Liver (tissue), 9 donors: Measurements from ENCODE around the gene CD19. TPM values are rescaled to one million over a fixed set of nuclear protein-coding genes. Genes with fewer than 3 reads are reported as not detected.

Experiments used
- DNase-seq: peaks from one replicate; pipeline ENCODE4 v3.0.0-alpha.2; 2017; ENCODE audit warnings: low spot score
- H3K27ac ChIP-seq, 2 donors: one replicate each; pipeline ENCODE4 v1.7.0; 2013; ENCODE audit warnings: inconsistent platforms in 2 of 2, low read length in 2 of 2, control low read depth in 1 of 2, low read depth in 1 of 2, mild to moderate bottlenecking in 1 of 2
- H3K27me3 ChIP-seq, 4 donors: one replicate each; pipeline versions ENCODE4 v1.6.1 to v1.7.0; 2013; ENCODE audit warnings: low read length in 3 of 4, inconsistent platforms in 1 of 4, mild to moderate bottlenecking in 1 of 4, moderate library complexity in 1 of 4; ENCODE audit not compliant: control insufficient read depth in 4 of 4, insufficient read depth in 4 of 4
- H3K36me3 ChIP-seq, 4 donors: one replicate each; pipeline versions ENCODE4 v1.6.1 to v1.7.0; 2013; ENCODE audit warnings: low read length in 3 of 4, mild to moderate bottlenecking in 3 of 4, low read depth in 1 of 4, moderate library complexity in 1 of 4; ENCODE audit not compliant: control insufficient read depth in 4 of 4, insufficient read depth in 3 of 4
- H3K4me1 ChIP-seq, 4 donors: one replicate each; pipeline versions ENCODE4 v1.6.1 to v1.7.0; 2013; ENCODE audit warnings: low read length in 3 of 4, mild to moderate bottlenecking in 3 of 4, moderate library complexity in 1 of 4; ENCODE audit not compliant: control insufficient read depth in 4 of 4, insufficient read depth in 4 of 4
- H3K4me3 ChIP-seq, 3 donors: one replicate each; pipeline versions ENCODE4 v1.6.1 to v1.7.0; 2013; ENCODE audit warnings: low read length in 3 of 3, control low read depth in 1 of 3, low read depth in 1 of 3, mild to moderate bottlenecking in 1 of 3
- H3K9ac ChIP-seq, 2 donors: one replicate each; pipeline ENCODE4 v1.7.0; 2013; ENCODE audit warnings: low read length in 2 of 2, mild to moderate bottlenecking in 2 of 2, moderate library complexity in 2 of 2, control low read depth in 1 of 2, low read depth in 1 of 2
- H3K9me3 ChIP-seq, 4 donors: one replicate each; pipeline versions ENCODE4 v1.6.1 to v1.7.0; 2013; ENCODE audit warnings: low read length in 3 of 4; ENCODE audit not compliant: control insufficient read depth in 4 of 4
- ATF3 ChIP-seq: IDR thresholded peaks from 2 replicates; pipeline ENCODE4 v1.6.1; 2016; ENCODE audit warnings: antibody characterized with exemption
- EGR1 ChIP-seq, 2 donors: IDR thresholded peaks; 2 replicates each; pipeline ENCODE4 v1.6.1; 2016 to 2018; ENCODE audit warnings: antibody characterized with exemption in 2 of 2, low read depth in 2 of 2
- FOXA1 ChIP-seq: IDR thresholded peaks from 2 replicates; pipeline ENCODE4 v1.6.1; 2016; ENCODE audit warnings: antibody characterized with exemption
- GABPA ChIP-seq, 2 donors: IDR thresholded peaks in 1 of 2; conservative IDR thresholded peaks in 1 of 2; 2 replicates each; pipeline ENCODE4 v1.6.1; 2016; ENCODE audit warnings: antibody characterized with exemption in 2 of 2, mild to moderate bottlenecking in 1 of 2, moderate library complexity in 1 of 2
- HNF4A ChIP-seq, 2 donors: conservative IDR thresholded peaks; 2 replicates each; pipeline ENCODE4 v1.6.1; 2016; ENCODE audit warnings: antibody characterized with exemption in 2 of 2, mild to moderate bottlenecking in 2 of 2
- NR2F2 ChIP-seq: IDR thresholded peaks from 2 replicates; pipeline ENCODE4 v1.6.1; 2016; ENCODE audit warnings: antibody characterized with exemption
- RAD21 ChIP-seq, 2 donors: IDR thresholded peaks; 2 replicates each; pipeline ENCODE4 v1.6.1; 2016; ENCODE audit warnings: antibody characterized with exemption in 2 of 2, mild to moderate bottlenecking in 2 of 2
- REST ChIP-seq: IDR thresholded peaks from 2 replicates; pipeline ENCODE4 v1.6.1; 2016; ENCODE audit warnings: antibody characterized with exemption, mild to moderate bottlenecking
- RXRA ChIP-seq, 2 donors: IDR thresholded peaks; 2 replicates each; pipeline ENCODE4 v1.6.1; 2017 to 2018; ENCODE audit warnings: antibody characterized with exemption in 2 of 2, mild to moderate bottlenecking in 1 of 2
- YY1 ChIP-seq: IDR thresholded peaks from 2 replicates; pipeline ENCODE4 v1.6.1; 2016; ENCODE audit warnings: antibody characterized with exemption, mild to moderate bottlenecking
- WGBS: extraction: QIAGEN DNeasy Blood & Tissue Kit; methylation state at CpG from one replicate; pipeline ENCODE4 v1.1.7; 2013; 5-methylcytosine and 5-hydroxymethylcytosine counted together
- polyA plus RNA-seq, 2 donors: library from polyadenylated mRNA; stranded (reverse) in 1 of 2; unstranded in 1 of 2; fragments of 200-250 nt in 1 of 2; fragments of >200 nt in 1 of 2; fragmentation: Nextera tagmentation in 1 of 2; extraction: Ambion mirVana in 1 of 2; gene quantifications; one replicate each; pipeline versions ENCODE4 v1.2.1 to v1.2.3, GENCODE V29; 2013 to 2015
- total RNA-seq, 2 donors: library from RNA; depleted of rRNA; stranded (reverse); fragments of >200 nt; gene quantifications; one replicate each; pipeline ENCODE4 v1.2.3, GENCODE V29; 2014
- donor health status: healthy.
- donor health status: healthy.
- donor health status: healthy.
- donor health status: healthy.
- donor health status: healthy.

The CD19 gene
- total and polyA plus RNA-seq, 4 donors = 0.08 to 1.2 (median 0.49) TPM

DNA sequence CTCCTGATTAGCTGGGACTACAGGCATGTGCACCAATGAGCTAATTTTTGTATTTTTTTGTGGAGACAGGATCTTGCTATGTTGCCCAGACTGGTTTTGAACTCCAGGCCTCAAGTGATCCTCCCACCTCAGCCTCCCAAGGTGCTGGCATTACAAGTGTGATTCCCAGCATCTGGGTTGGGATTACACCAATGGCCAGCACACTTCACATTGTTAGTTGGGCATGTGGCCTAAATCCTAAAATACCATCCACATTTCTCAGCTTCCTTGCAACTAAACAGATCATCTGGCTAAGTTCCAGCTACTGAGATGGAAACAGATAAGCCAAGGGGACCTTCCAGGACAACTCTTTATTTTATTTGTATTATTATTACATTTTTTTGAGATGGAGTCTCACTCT lies 16.6 kb upstream of the CD19 start (continued):
- no peak for TF ChIP-seq REST

GRCh38 chr16:28917095-28917494 lies 14.7 kb upstream of the CD19 start:
- no peak overlapping the region for H3K27ac ChIP-seq
- 95% methylated on average over 7 of the region's 7 CpGs for WGBS
- H3K9ac ChIP-seq = no peak overlapping the region
- DNase-seq = no peak
- H3K27me3 ChIP-seq = no peaks in the 10 kb centered on the region
- H3K4me1 ChIP-seq = no peaks in the 10 kb centered on the region
- TF ChIP-seq EGR1 (IDR thresholded peaks at IDR 0.05; ENCODE audit: low read depth in 2 of 2) = no peak
- no peak for TF ChIP-seq YY1
- TF ChIP-seq GABPA (IDR thresholded peaks at IDR 0.05 in 1 of 2, conservative IDR thresholded peaks at IDR 0.05 in 1 of 2) = no peak
- peaks cover 4 to 21% (median 7%) of the 10 kb centered on the region in 4 donors for H3K36me3 ChIP-seq
- H3K9me3 ChIP-seq = no peaks in the 10 kb centered on the region
- no peak overlapping the region for H3K4me3 ChIP-seq

- peaks cover 4 to 18% (median 6%) of the 10 kb centered on the region in 4 donors for H3K36me3 ChIP-seq
- TF ChIP-seq YY1 (no peak), RXRA (IDR thresholded peaks at IDR 0.05) (no peak), HNF4A (conservative IDR thresholded peaks at IDR 0.05) (no peak), RAD21 (IDR thresholded peaks at IDR 0.05) (no peak), FOXA1 (no peak), NR2F2 (no peak)
- WGBS = 98% methylated on average over 3 of the region's 3 CpGs
Measured at GRCh38 chr16:28918698-28919097, 13.1 kb upstream of the CD19 start.

DNA sequence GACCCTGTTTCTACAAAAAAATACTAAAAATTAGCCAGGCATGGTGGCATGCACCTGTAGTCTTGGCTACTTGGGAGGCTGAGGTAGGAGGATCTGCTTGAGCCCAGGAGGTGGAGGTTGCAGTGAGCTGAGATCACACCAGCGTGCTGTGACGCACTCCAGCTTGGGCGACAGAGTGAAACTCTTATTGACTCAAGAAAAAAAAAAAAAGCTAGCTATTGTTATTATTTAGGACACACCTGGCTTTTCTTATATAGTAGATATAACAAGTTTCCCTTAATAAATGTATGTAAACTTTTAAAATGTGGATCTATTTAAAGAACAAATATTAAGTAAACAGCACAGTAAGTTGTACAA lies 8.6 kb upstream of the CD19 start:
- Histone ChIP-seq H3K27me3 (no peaks in the 10 kb centered on the region), H3K4me1 (peaks cover 3 to 13% (median 9%) of the 10 kb centered on the region in 4 donors), H3K27ac (no peak overlapping the region), H3K9me3 (no peaks in the 10 kb centered on the region), H3K4me3 (no peak overlapping the region), H3K9ac (no peak overlapping the region), H3K36me3 (peaks cover 0 to 6% (median 2%) of the 10 kb centered on the region in 4 donors)
- no peak for DNase-seq
- 89% methylated on average over 3 of the region's 3 CpGs for WGBS
- no peak for TF ChIP-seq ATF3

More at GRCh38 chr16:28918698-28919097, 13.1 kb upstream of the CD19 start:
- no peak for DNase-seq
- H3K9me3 ChIP-seq = no peaks in the 10 kb centered on the region
- no peak overlapping the region for H3K4me3 ChIP-seq
- no peaks in the 10 kb centered on the region for H3K27me3 ChIP-seq
- no peak overlapping the region for H3K9ac ChIP-seq
- no peak overlapping the region for H3K27ac ChIP-seq
- H3K4me1 ChIP-seq = no peaks in the 10 kb centered on the region
